ENCODE data around the gene BANF1.

Gene BANF1, protein sequence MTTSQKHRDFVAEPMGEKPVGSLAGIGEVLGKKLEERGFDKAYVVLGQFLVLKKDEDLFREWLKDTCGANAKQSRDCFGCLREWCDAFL

DNA sequence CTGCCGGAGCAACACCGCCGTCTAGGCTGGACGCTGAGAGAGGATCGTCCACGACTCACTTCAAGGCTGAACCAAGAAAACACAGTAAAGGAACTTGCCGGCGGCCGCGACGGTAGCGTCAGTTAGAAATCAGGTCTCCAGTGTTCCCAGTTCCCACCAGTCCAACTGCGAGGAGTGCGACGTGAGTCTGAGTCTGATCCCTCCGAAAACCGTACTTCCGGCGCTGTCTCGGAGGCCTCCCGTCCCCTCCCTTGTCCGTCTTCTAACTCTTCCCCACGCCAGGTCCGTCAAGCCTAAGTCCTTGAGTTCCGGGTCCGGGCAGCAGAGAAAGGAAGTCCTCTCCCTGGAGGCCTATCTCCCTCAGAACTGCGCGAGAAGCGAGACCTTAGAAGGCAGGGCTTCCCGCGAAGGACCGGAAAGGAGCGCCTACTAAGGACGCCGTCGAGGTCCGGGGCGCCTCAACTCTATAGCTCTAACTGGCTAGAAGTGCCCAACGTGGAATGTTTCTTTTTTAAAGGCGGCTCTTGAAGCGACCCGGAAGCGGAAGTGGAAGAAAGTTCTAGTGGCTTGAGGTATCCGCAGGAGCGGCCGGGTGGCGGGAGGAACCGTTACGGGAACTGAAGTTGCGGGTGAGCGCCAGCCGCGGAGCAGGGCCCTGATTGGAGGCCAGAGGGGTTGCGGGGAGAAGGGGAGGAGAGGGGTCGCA, at the start of gene BANF1, which contains the start of gene EIF1AD:
BANF1 (plus strand) TSS at position 562 of the 706 bp plus-strand sequence. CDS start 748 bp downstream, outside the sequence.
EIF1AD (minus strand) TSS at position 216 of the 706 bp plus-strand sequence. CDS start 1,768 bp downstream, outside the sequence.
- Histone ChIP-seq H3K4me3 (ENCODE audit: low read depth, low read length, poor library complexity, severe bottlenecking) (peak within 1 kb of the TSS; percentile 97), H3K27ac (ENCODE audit: low read depth, low read length, poor library complexity, severe bottlenecking) (peak within 1 kb of the TSS; percentile 95), H3K4me2 (ENCODE audit: low read length) (peak within 1 kb of the TSS; percentile 96), H3K27me3 (ENCODE audit: insufficient read depth, low read length) (no peaks in the 10 kb centered on the region), H3K79me2 (ENCODE audit: insufficient read depth, low read length) (peaks cover 17% of the 10 kb centered on the region), H3K4me1 (ENCODE audit: insufficient read depth, low read length, severe bottlenecking) (peaks cover 19% of the 10 kb centered on the region), H3K9me3 (ENCODE audit: low read length) (no peaks in the 10 kb centered on the region), H3K36me3 (ENCODE audit: insufficient read depth, low read length) (peaks cover 59% of the 10 kb centered on the region), H2AFZ (ENCODE audit: low read length) (no peak within 1 kb of the TSS), H3F3A (ENCODE audit: insufficient read depth, low read length) (no peaks in the 10 kb centered on the region), H3K9me2 (ENCODE audit: low read depth, low read length) (no peaks in the 10 kb centered on the region), H3K9ac (ENCODE audit: low read length) (peak within 1 kb of the TSS; percentile 97), H4K20me1 (ENCODE audit: insufficient read depth, low read length) (no peaks in the 10 kb centered on the region)
- no peak for TF ChIP-seq EZH2 (IDR thresholded peaks at IDR 0.05; ENCODE audit: borderline replicate concordance, low read length)
- TF ChIP-seq, protein P1, sequence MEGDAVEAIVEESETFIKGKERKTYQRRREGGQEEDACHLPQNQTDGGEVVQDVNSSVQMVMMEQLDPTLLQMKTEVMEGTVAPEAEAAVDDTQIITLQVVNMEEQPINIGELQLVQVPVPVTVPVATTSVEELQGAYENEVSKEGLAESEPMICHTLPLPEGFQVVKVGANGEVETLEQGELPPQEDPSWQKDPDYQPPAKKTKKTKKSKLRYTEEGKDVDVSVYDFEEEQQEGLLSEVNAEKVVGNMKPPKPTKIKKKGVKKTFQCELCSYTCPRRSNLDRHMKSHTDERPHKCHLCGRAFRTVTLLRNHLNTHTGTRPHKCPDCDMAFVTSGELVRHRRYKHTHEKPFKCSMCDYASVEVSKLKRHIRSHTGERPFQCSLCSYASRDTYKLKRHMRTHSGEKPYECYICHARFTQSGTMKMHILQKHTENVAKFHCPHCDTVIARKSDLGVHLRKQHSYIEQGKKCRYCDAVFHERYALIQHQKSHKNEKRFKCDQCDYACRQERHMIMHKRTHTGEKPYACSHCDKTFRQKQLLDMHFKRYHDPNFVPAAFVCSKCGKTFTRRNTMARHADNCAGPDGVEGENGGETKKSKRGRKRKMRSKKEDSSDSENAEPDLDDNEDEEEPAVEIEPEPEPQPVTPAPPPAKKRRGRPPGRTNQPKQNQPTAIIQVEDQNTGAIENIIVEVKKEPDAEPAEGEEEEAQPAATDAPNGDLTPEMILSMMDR (IDR thresholded peaks at IDR 0.05; ENCODE audit: low read length): no peak

DNA sequence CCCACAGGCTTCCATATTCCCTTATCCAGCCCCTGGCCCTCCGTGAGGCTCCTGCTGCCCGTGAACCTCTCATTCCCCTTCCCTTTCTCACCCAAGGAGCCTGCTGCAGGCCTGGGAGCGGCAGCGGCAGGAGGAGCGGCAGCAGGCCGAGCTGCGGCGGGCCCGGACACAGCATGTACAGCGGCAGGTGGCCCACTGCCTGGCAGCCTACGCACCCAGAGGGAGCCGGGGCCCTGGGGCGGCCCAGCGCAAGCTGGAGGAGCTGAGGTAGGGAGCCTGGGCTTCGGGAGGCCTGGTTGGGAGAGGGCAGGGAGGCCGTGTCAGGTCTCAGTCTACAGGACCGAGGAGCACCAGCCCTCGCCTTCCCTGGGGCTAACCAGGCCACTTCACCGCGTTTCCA, 48.8 kb upstream of the BANF1 start:
- H3K27me3 ChIP-seq (ENCODE audit: insufficient read depth, low read length): no peaks in the 10 kb centered on the region
- no peaks in the 10 kb centered on the region for H3K36me3 ChIP-seq (ENCODE audit: insufficient read depth, low read length)
- no peaks in the 10 kb centered on the region for H4K20me1 ChIP-seq (ENCODE audit: insufficient read depth, low read length)
- no peaks in the 10 kb centered on the region for H3K79me2 ChIP-seq (ENCODE audit: insufficient read depth, low read length)
- TF ChIP-seq EZH2 (IDR thresholded peaks at IDR 0.05; ENCODE audit: borderline replicate concordance, low read length): no peak
- TF ChIP-seq, protein P1 (IDR thresholded peaks at IDR 0.05; ENCODE audit: low read length): no peak
- no peaks in the 10 kb centered on the region for H3K9me2 ChIP-seq (ENCODE audit: low read depth, low read length)
- no peak overlapping the region for H3K27ac ChIP-seq (ENCODE audit: low read depth, low read length, poor library complexity, severe bottlenecking)
- no peak overlapping the region for H2AFZ ChIP-seq (ENCODE audit: low read length)
- H3K4me2 ChIP-seq (ENCODE audit: low read length): no peak overlapping the region
- no peaks in the 10 kb centered on the region for H3K9me3 ChIP-seq (ENCODE audit: low read length)
- no peak overlapping the region for H3K9ac ChIP-seq (ENCODE audit: low read length)
- no peak overlapping the region for H3K4me3 ChIP-seq (ENCODE audit: low read depth, low read length, poor library complexity, severe bottlenecking)
- peaks cover 8% of the 10 kb centered on the region for H3K4me1 ChIP-seq (ENCODE audit: insufficient read depth, low read length, severe bottlenecking)
- no peaks in the 10 kb centered on the region for H3F3A ChIP-seq (ENCODE audit: insufficient read depth, low read length)

GRCh38 chr11:65954771-65955170, 47.5 kb upstream of the BANF1 start:
- Histone ChIP-seq H3K9ac (ENCODE audit: low read length) (no peak overlapping the region), H3K36me3 (ENCODE audit: insufficient read depth, low read length) (no peaks in the 10 kb centered on the region), H4K20me1 (ENCODE audit: insufficient read depth, low read length) (no peaks in the 10 kb centered on the region), H3K27ac (ENCODE audit: low read depth, low read length, poor library complexity, severe bottlenecking) (no peak overlapping the region), H3K79me2 (ENCODE audit: insufficient read depth, low read length) (no peaks in the 10 kb centered on the region), H3K4me1 (ENCODE audit: insufficient read depth, low read length, severe bottlenecking) (peaks cover 8% of the 10 kb centered on the region), H3K4me2 (ENCODE audit: low read length) (no peak overlapping the region; the same call in 1 of the 2 replicates), H2AFZ (ENCODE audit: low read length) (no peak overlapping the region), H3K4me3 (ENCODE audit: low read depth, low read length, poor library complexity, severe bottlenecking) (no peak overlapping the region), H3F3A (ENCODE audit: insufficient read depth, low read length) (no peaks in the 10 kb centered on the region), H3K9me3 (ENCODE audit: low read length) (no peaks in the 10 kb centered on the region), H3K9me2 (ENCODE audit: low read depth, low read length) (no peaks in the 10 kb centered on the region), H3K27me3 (ENCODE audit: insufficient read depth, low read length) (no peaks in the 10 kb centered on the region)
- no peak for TF ChIP-seq EZH2 (IDR thresholded peaks at IDR 0.05; ENCODE audit: borderline replicate concordance, low read length)
- TF ChIP-seq, protein P1 (IDR thresholded peaks at IDR 0.05; ENCODE audit: low read length): no peak

All from OCI-LY1 (cell line).